GM18498 (cell line): ENCODE data around the gene KLHL35.

ENCODE experiments used
- ATAC-seq: cut with Tn5 transposase; IDR thresholded peaks from one replicate; pipeline ENCODE4 v1.9.1; 2021; ENCODE audit warnings: mild to moderate bottlenecking, moderate library complexity; ENCODE audit not compliant: unreplicated experiment

KLHL35 gene

GRCh38 chr11:75443043-75443442, 10.0 kb upstream of the KLHL35 start:
- no peak for ATAC-seq

GRCh38 chr11:75442161-75442885, 9.3 kb upstream of the KLHL35 start:
- ATAC-seq: no peak

GRCh38 chr11:75441804-75442132, 8.8 kb upstream of the KLHL35 start:
- ATAC-seq: no peak

- no peak for ATAC-seq
These were observed 8.2 kb upstream of the KLHL35 start for GRCh38 chr11:75440960-75441803.

- no peak for ATAC-seq
These were observed 6.6 kb upstream of the KLHL35 start for GRCh38 chr11:75439495-75440120.

GRCh38 chr11:75439026-75439425, 6.0 kb upstream of the KLHL35 start:
- no peak for ATAC-seq

- no peak for ATAC-seq
These were observed 5.1 kb upstream of the KLHL35 start for GRCh38 chr11:75437966-75438659.

GRCh38 chr11:75436806-75437205, 3.8 kb upstream of the KLHL35 start:
- ATAC-seq: no peak

- ATAC-seq: no peak
These were observed 2.5 kb upstream of the KLHL35 start for GRCh38 chr11:75435571-75435925.

- no peak for ATAC-seq
These were observed 2.0 kb upstream of the KLHL35 start for GRCh38 chr11:75434886-75435570.

- no peak for ATAC-seq
These were observed 1.0 kb upstream of the KLHL35 start for GRCh38 chr11:75434051-75434450.

- ATAC-seq: no peak
These were observed 440 bp upstream of the KLHL35 start for GRCh38 chr11:75433443-75433842.

GRCh38 chr11:75431533-75432525, 1.2 kb downstream of the KLHL35 start:
- no peak for ATAC-seq

GRCh38 chr11:75430714-75431532, 2.1 kb downstream of the KLHL35 start:
- no peak for ATAC-seq

GRCh38 chr11:75429902-75430713, 2.9 kb downstream of the KLHL35 start:
- ATAC-seq: no peak

GRCh38 chr11:75429641-75429901, 3.4 kb downstream of the KLHL35 start:
- no peak for ATAC-seq

- ATAC-seq: no peak
These were observed 3.9 kb downstream of the KLHL35 start for GRCh38 chr11:75428989-75429640.

GRCh38 chr11:75428281-75428724, 4.7 kb downstream of the KLHL35 start:
- ATAC-seq: peak; percentile 45
